Sigmoid colon (tissue), 7 donors: ENCODE measurements around the gene ELP4. TPM values are rescaled to one million over a fixed set of nuclear protein-coding genes. Genes with fewer than 3 reads are reported as not detected.

Source experiments
- DNase-seq: peaks from one replicate; pipeline ENCODE4 v3.0.0-alpha.2; 2019
- H3K27ac ChIP-seq, 4 donors: fragments of 200-600 bp; sonication (generic); one replicate each; pipeline ENCODE4 v1.5.1; 2016 to 2019; ENCODE audit warnings: mild to moderate bottlenecking in 1 of 4
- H3K27me3 ChIP-seq, 3 donors: fragments of 200-600 bp; sonication (generic); one replicate each; pipeline ENCODE4 v1.5.1; 2019; ENCODE audit warnings: mild to moderate bottlenecking in 1 of 3
- H3K36me3 ChIP-seq, 4 donors: fragments of 200-600 bp; sonication (generic); one replicate each; pipeline ENCODE4 v1.5.1; 2016 to 2019
- H3K4me1 ChIP-seq, 4 donors: fragments of 200-600 bp; sonication (generic); one replicate each; pipeline ENCODE4 v1.5.1; 2017 to 2019
- H3K4me3 ChIP-seq, 4 donors: fragments of 200-600 bp; sonication (generic); one replicate each; pipeline ENCODE4 v1.5.1; 2017 to 2019; ENCODE audit warnings: mild to moderate bottlenecking in 2 of 4, moderate library complexity in 1 of 4
- H3K9me3 ChIP-seq, 4 donors: fragments of 200-600 bp in 3 of 4; sonication (generic) in 3 of 4; one replicate each; pipeline versions ENCODE4 v1.5.1 to v1.6.1; 2013 to 2019
- CTCF ChIP-seq, 4 experiments: fragments of 450-650 bp in 3 of 4; fragments of 200-600 bp in 1 of 4; IDR thresholded peaks; one replicate each; pipeline ENCODE4 v1.5.1; 2016 to 2019; ENCODE audit warnings: antibody characterized with exemption in 4 of 4, mild to moderate bottlenecking in 3 of 4, moderate library complexity in 2 of 4
- EP300 ChIP-seq, 4 donors: sonication (generic); formaldehyde crosslinking; IDR thresholded peaks; one replicate each; pipeline ENCODE4 v1.6.1; 2017; ENCODE audit warnings: antibody characterized with exemption in 4 of 4
- POLR2A ChIP-seq, 2 donors: fragments of 450-650 bp; IDR thresholded peaks; one replicate each; pipeline ENCODE4 v1.6.1; 2016; ENCODE audit warnings: antibody characterized with exemption in 2 of 2, mild to moderate bottlenecking in 2 of 2, moderate library complexity in 2 of 2
- POLR2AphosphoS5 ChIP-seq, 4 donors: sonication (generic); formaldehyde crosslinking; IDR thresholded peaks; one replicate each; pipeline ENCODE4 v1.6.1; 2017; ENCODE audit warnings: antibody characterized with exemption in 4 of 4
- WGBS, 2 donors: extraction: QIAGEN DNeasy Blood & Tissue Kit; methylation state at CpG; one replicate each; pipeline ENCODE4 v1.1.7; 2013; 5-methylcytosine and 5-hydroxymethylcytosine counted together
- intact Hi-C: fragments of 100-400 bp; cut with DNase I; formaldehyde crosslinking; loops from one replicate; pipeline ENCODE4 v1.15.1; 2023
- polyA plus RNA-seq, 3 donors: library from polyadenylated mRNA; stranded (reverse); fragments of 200-250 nt; gene quantifications; one replicate each; pipeline ENCODE4 v1.2.3, GENCODE V29; 2013
- total RNA-seq, 4 donors: library from RNA; depleted of rRNA; stranded (reverse); fragments of >200 nt; gene quantifications; one replicate each; pipeline ENCODE4 v1.1.0, GENCODE V29; 2016
- donor health status: healthy with polysubstance abuse.
- donor health status: Bipolar disorder and iron deficiency.
- donor health status: healthy.

ELP4 gene
- total and polyA plus RNA-seq, 7 donors: 9.0 to 32.7 (median 18.5) TPM

- peaks cover 93 to 100% (median 100%) of the 10 kb centered on the region in 3 donors for H3K27me3 ChIP-seq
- no peaks in the 10 kb centered on the region for H3K9me3 ChIP-seq
- WGBS, 2 donors: 5 to 8% methylated on average over 5 of the region's 5 CpGs
- no peak overlapping the region for H3K4me3 ChIP-seq
- peaks cover 0 to 37% (median 33%) of the 10 kb centered on the region in 4 donors for H3K4me1 ChIP-seq
- intact Hi-C loops: no loop called here
- no peak for TF ChIP-seq POLR2AphosphoS5 (IDR thresholded peaks at IDR 0.05)
- no peak for TF ChIP-seq EP300 (IDR thresholded peaks at IDR 0.05)
- no peak for TF ChIP-seq POLR2A (IDR thresholded peaks at IDR 0.05)
- TF ChIP-seq CTCF (IDR thresholded peaks at IDR 0.05): no peak
- no peak overlapping the region for H3K27ac ChIP-seq
- DNase-seq: no peak
- H3K36me3 ChIP-seq: no peaks in the 10 kb centered on the region
Observed at GRCh38 chr11:31821235-31821764, 311.7 kb downstream of the ELP4 start.

GRCh38 chr11:31821766-31822165, 312.2 kb downstream of the ELP4 start:
- no peak overlapping the region for H3K4me3 ChIP-seq
- no peak for TF ChIP-seq EP300 (IDR thresholded peaks at IDR 0.05)
- no peak for TF ChIP-seq CTCF (IDR thresholded peaks at IDR 0.05)
- TF ChIP-seq POLR2AphosphoS5 (IDR thresholded peaks at IDR 0.05): no peak
- TF ChIP-seq POLR2A (IDR thresholded peaks at IDR 0.05): no peak
- peaks cover 93 to 100% (median 100%) of the 10 kb centered on the region in 3 donors for H3K27me3 ChIP-seq
- no peak for DNase-seq
- H3K36me3 ChIP-seq: no peaks in the 10 kb centered on the region
- H3K27ac ChIP-seq: no peak overlapping the region
- peaks cover 0 to 34% (median 30%) of the 10 kb centered on the region in 4 donors for H3K4me1 ChIP-seq
- 13 to 27% methylated on average over 8 of the region's 8 CpGs for WGBS, 2 donors
- no peaks in the 10 kb centered on the region for H3K9me3 ChIP-seq
- intact Hi-C loops: no loop called here

GRCh38 chr11:31822175-31822926, 312.8 kb downstream of the ELP4 start:
- WGBS, 2 donors: 30 to 38% methylated on average over 17 of the region's 17 CpGs
- no peaks in the 10 kb centered on the region for H3K36me3 ChIP-seq
- TF ChIP-seq CTCF (IDR thresholded peaks at IDR 0.05): no peak
- TF ChIP-seq POLR2A (IDR thresholded peaks at IDR 0.05): no peak
- TF ChIP-seq POLR2AphosphoS5 (IDR thresholded peaks at IDR 0.05): no peak
- no peak for TF ChIP-seq EP300 (IDR thresholded peaks at IDR 0.05)
- intact Hi-C loops: no loop called here
- H3K9me3 ChIP-seq: no peaks in the 10 kb centered on the region
- no peak for DNase-seq
- peaks cover 93 to 100% (median 100%) of the 10 kb centered on the region in 3 donors for H3K27me3 ChIP-seq
- H3K4me3 ChIP-seq: no peak overlapping the region
- H3K4me1 ChIP-seq: peaks cover 0 to 34% (median 30%) of the 10 kb centered on the region in 4 donors
- H3K27ac ChIP-seq: no peak overlapping the region

GRCh38 chr11:31822927-31823643, 313.5 kb downstream of the ELP4 start:
- peaks cover 87 to 100% (median 100%) of the 10 kb centered on the region in 3 donors for H3K27me3 ChIP-seq

More at GRCh38 chr11:31822927-31823643, 313.5 kb downstream of the ELP4 start:
- no peak overlapping the region for H3K4me3 ChIP-seq
- peaks cover 0 to 32% (median 27%) of the 10 kb centered on the region in 4 donors for H3K4me1 ChIP-seq
- H3K9me3 ChIP-seq: no peaks in the 10 kb centered on the region
- H3K27ac ChIP-seq: no peak overlapping the region
- intact Hi-C loops: no loop called here
- DNase-seq: no peak
- TF ChIP-seq POLR2A (IDR thresholded peaks at IDR 0.05) (no peak), CTCF (IDR thresholded peaks at IDR 0.05) (no peak)
- WGBS, 2 donors: 27 to 36% methylated on average over 14 of the region's 14 CpGs
- H3K36me3 ChIP-seq: no peaks in the 10 kb centered on the region
